HG03135 (cell line): ENCODE data around the gene MRPL45.

Experiments used
- ATAC-seq: cut with Tn5 transposase; IDR thresholded peaks from one replicate; pipeline ENCODE4 v1.9.1; 2021; ENCODE audit warnings: mild to moderate bottlenecking, moderate library complexity; ENCODE audit not compliant: unreplicated experiment

The MRPL45 gene

DNA sequence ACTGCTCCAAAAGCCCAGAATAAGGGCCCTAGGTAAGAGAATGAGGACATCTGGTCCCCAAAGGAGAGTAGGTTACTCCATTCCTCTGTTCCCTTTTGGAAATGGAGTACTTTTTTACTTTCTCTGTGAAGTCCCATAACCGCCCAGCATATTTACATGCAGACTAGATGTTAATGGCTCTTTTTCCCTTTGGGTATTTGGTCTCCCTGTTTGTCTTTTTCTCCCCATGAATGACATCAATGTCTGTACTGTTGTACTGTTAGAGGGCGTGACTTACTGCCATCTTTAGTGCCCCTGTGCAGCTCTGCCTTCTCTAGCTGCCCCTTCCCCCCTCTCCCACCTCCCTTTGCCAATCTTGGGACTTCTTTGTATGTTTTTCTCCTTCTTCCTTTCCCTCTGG is 27.8 kb downstream of the MRPL45 start:
- ATAC-seq = no peak

DNA sequence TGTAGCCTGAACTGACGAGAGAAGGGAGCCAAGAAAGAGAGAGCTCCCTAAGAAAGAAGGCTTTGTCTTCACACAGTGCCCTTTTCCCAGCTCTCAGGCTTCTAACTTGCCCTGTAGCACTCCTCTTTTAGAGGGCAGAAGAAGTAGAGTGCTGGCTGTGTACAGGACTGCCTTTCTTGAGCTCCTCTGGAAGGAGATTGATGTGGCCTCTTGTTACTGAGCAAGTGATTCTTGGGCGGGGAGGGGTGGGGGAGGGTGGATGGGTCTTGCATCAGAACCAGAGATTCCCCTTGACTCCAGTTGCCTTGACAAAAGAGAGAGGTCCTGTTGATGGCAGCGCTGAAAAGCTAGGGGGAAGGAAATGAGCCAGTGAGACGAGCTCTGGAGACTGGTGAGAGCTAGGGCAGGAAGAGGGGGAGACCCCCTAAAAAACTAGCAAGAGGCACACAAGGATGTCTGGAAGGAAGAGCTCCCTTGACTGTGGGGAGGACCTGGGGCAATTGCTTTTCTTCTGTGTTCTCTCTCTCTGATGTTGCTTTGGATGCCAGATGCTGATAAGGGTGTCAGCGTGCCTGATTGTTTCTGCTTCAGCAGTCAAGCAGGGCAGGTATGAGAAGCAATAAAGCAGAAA is 28.4 kb downstream of the MRPL45 start:
- ATAC-seq = no peak

DNA sequence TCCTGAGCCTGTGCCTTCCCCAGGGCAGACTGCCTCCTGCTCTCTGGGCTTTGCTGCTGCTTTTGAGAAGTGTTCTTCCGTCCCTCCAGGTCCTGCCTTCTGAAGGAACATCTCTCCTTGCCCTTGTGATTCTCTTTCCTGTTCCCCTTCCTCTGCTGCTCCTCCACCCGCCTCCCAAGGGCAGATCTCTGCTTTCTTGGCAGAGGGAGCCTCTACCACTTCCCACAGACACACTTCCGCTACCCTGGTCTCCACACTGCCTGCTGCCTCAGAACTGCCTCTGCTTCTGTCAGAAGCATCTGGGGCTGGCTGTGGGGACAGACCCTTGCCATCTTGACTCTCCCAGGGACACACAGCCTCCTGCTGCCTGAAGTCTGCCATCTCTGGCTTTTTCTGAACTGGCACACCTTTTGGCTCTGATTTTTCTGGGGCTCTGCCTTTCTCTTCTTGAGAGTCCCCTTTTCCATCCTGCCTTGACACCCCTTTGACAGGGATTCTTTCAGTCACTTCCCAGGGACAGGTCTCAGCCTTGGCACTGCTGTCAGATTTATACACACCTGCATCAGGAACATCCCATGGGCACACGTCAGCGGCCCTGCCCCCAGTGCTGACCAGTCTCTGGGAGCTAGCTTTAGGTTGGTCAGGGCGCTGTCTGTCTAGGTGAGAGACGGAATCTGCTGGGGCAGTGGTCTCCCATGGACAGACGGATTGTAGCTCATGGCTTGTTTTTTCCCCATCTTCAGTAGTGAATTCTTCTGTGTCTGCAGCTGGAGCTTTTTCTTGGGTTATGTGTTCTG is 30.2 kb downstream of the MRPL45 start:
- ATAC-seq = no peak

DNA sequence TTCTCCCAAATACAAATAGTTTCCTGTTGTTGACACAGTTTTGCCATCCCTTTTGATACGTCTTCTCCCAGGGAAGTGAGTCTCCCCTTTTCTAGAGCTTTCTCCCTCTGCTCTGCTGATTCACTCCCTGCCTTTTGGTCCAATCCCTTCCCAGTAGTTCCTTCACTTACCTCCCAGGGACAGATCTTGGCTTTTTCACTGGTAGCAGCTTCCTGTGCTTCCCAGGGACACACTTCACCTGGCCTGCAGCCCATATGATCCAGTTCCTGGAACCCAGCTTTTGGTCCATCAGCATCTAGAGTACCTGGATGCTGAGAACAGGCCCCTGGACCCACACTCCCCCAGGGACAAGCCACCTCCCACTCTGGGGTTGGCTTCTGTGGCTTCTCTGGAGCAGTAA is 31.0 kb downstream of the MRPL45 start:
- no peak for ATAC-seq

- ATAC-seq = no peak
These were observed 31.7 kb downstream of the MRPL45 start for GRCh38 chr17:38328620-38329019.

- ATAC-seq = no peak
These were observed 32.3 kb downstream of the MRPL45 start for GRCh38 chr17:38329284-38329683.

DNA sequence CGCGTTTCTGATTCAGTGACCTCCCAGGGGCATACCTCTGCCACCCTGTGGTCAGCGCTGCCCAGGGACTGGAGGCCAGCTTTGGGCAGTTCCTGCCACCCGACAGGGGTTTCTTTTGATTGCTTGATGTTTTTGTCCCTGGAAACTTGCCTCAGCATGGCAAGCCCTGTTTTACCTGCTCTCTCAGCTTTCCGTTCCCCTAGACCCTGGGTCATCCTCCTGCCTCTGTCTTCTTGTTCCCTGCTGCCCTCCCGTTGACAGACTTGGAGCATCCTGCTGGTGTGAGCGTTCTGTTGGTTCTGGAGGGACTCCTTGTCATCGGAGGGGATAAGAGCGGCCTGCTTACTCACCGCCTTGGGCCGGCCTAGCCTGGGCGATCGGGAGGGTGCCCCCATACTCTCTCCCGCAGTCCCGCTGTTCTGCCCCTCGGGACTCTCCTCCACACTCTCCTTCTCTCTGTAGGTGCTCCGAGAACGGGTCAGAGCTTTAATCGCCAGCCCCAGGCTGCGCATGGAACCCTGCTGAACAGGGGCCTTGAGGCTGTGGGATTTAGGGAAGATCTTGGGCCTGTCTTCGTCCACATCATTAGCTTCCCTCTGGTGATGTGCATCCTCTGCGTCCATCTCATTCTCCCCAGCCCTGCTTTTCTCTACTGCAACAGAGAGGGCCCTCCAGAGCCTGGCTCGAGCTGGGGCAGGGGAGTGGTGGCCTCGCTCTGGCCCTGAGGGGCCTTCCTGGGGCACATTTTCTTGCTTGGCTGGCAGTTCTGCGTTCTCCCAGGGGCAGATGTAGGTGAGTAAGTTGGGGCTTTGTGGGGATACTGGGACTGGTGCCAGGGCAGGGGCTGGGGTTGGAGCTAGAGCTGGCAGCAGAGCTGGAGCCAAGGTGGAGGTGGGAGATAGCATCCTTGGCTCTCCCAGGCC is 33.1 kb downstream of the MRPL45 start:
- no peak for ATAC-seq

DNA sequence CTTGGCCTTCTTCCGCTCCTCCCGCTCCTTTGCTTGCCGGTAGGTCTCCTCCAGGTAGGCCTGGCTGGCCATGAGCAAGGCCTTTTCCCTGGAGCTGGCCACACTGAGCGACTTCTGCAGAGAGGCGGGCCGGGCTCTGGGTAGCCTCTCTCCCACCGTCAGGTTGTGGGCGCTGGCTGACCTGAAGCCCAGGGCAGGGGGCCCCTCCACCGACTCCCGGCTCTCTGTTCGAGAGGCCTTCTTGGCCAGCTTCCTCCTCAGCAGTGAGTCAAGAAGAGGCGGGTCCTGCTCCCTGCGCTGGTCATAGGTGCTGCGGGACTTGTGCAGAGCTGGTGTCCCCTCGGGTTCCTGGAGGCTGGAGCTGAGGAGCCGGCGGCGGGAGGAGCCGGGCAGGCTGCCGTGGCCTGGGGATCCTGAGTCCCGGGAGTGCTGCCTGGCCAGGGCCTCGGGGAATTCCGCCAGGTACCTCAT is 34.0 kb downstream of the MRPL45 start:
- no peak for ATAC-seq

DNA sequence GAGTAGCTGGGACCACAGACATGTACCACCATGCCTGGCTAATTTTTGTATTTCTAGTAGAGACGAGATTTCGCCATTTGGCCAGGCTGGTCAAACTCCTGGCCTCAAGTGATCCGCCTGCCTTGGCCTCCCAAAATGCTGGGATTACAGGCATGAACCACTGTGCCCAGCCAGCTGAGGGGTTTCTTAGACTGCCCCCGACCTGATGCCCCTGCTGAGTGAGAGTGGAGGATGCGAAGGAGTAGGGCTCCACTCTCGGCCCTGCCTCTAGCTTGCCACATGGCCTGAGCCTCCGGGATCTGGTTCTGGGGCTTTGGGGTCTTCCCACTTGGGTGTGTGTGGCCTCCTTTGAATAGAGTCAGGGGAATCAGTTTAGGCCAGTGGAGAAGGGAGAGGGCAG is 35.8 kb downstream of the MRPL45 start:
- no peak for ATAC-seq

DNA sequence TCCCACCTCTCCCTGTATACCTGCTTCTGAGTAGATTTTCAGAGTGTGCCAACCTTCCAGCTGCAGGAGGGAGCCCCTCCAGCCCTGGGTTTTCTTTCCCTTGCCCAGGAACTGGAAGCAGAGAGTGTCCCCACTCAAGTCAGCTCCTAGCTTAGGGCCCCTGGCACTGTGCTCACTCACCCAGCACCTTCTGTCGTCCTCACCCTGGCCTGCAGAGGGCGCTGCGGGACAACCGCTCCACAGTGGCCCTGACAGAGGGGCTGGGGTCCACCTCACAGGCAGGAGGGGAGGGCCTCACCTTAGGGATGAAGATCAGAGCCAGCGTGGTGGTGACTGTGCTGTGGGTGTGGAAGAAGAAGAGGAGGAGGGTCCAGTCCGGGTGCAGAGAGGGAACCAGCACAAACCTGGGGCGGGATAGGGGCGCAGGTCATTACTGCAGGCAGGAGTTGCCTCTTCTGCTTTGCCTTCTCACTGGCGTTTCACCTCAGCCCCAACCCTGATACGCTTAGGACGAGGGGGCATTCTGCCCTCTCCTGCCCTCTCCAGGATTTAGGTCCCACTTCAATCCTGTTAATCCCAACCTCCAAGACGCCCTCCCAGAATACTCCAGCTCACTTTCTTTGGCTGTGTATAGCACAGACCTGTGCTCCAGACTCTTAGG is 36.8 kb downstream of the MRPL45 start:
- no peak for ATAC-seq

- no peak for ATAC-seq
These were observed 37.8 kb downstream of the MRPL45 start for GRCh38 chr17:38334480-38335364.

DNA sequence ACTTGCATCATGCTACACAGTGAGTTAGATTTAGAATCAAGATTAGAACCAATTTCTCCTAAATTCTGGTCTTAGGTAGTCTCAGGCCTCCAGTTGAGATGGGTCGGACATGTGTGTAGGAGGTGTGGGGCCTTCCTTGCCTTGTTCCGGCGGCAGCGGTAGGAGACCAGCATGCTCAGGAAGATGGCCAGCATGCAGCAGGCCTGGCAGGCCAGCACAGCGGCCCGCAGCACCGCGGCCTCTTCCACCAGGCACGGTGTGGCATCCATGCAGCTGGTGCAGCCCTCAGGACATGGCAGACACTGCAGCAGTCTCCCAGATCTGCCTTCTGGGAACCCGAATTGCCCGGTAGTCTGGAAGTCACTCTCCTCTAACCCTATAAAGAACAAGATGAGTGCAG is 39.9 kb downstream of the MRPL45 start:
- no peak for ATAC-seq

DNA sequence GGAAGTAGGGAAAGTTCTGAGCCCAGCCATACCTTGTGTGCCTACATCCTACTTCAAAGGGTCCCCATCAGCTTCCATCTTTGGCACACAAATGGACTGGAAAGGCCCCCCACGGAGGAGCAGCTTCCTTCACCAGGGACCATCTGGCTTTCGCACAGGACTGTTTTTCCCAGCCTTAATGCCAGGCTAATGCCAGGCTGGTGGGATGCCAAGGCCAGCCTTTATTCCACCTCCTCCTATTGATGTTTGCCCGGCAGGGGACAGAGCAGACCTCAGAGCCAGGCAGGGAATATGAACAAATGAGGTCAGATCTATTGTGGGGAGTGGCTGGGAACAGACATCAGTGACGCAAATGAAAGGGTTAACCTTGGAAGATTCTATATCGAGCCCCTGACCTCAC is 41.1 kb downstream of the MRPL45 start:
- no peak for ATAC-seq

GRCh38 chr17:38338535-38338934 is 41.6 kb downstream of the MRPL45 start:
- ATAC-seq = no peak

GRCh38 chr17:38339891-38340290 is 42.9 kb downstream of the MRPL45 start:
- ATAC-seq = no peak

- ATAC-seq = no peak
These were observed 44.2 kb downstream of the MRPL45 start for GRCh38 chr17:38341035-38341721.

GRCh38 chr17:38342886-38343607 is 46.1 kb downstream of the MRPL45 start:
- no peak for ATAC-seq

- no peak for ATAC-seq
These were observed 46.8 kb downstream of the MRPL45 start, which contains the start of gene GPR179 for GRCh38 chr17:38343608-38344419. Gene GPR179 (minus strand): TSS chr17:38343956. CDS start chr17:38343789, 167 bp downstream.
